HepG2 (cell line): ENCODE results near the gene SMIM41. TPM values are rescaled to one million over a fixed set of nuclear protein-coding genes. Genes with fewer than 3 reads are reported as not detected.
A peak's percentile ranks its signal among the peaks of the same experiment; 100 is the strongest.

Experiments used
- ATAC-seq: fragments of 200-7000 bp; cut with Tn5 transposase; 3 replicates; pipeline ENCODE4 v1.9.1; 2020; ENCODE audit warnings: mild to moderate bottlenecking, moderate library complexity
- BruUV-seq: library from RNA; stranded (reverse); fragments of 400-500 nt; replicated peaks from 2 replicates; lab custom pipeline; 2021; lab: Mats Ljungman, UMichigan
- CTCF ChIA-PET: fragments of 300-600 bp; formaldehyde crosslinking; extraction: SDS; loops from one replicate; lab custom pipeline; 2021; ENCODE audit warnings: low total read pairs, inconsistent platforms, low intra/inter-chr PET ratio; lab: Yijun Ruan, JAX
- POLR2A ChIA-PET: fragments of 350-600 bp; sonication (Branson Sonifier 250); formaldehyde crosslinking; loops from one replicate; lab custom pipeline; 2020; ENCODE audit warnings: antibody characterized with exemption, inconsistent platforms; lab: Yijun Ruan, JAX
- DNase-seq: peaks from one replicate; pipeline ENCODE4 v3.0.0-alpha.2; 2015; ENCODE audit warnings: low spot score
- FAIRE-seq: peaks from 3 replicates; lab custom pipeline; 2011; peaks lifted over from hg19 to GRCh38; lab: Jason Lieb, UNC
- H2AFZ ChIP-seq: one replicate; pipeline ENCODE4 v1.6.1; 2011; ENCODE audit warnings: low read length, inconsistent platforms
- H3K27ac ChIP-seq: fragments of 300-600 bp; 3 replicates; pipeline ENCODE4 v1.8.0; 2011; ENCODE audit warnings: mixed run types, mild to moderate bottlenecking, mixed read lengths, low read length, inconsistent platforms; ENCODE audit not compliant: insufficient read depth; ENCODE audit errors: extremely low read length
- H3K27me3 ChIP-seq, 2 experiments: fragments of 200-600 bp in 1 of 2; 2 replicates in 1 of 2; 3 replicates in 1 of 2; pipeline versions ENCODE4 v1.6.0 to v1.8.0; 2011; ENCODE audit warnings: low read length in 2 of 2, mild to moderate bottlenecking in 2 of 2, moderate library complexity in 2 of 2, inconsistent platforms in 1 of 2; ENCODE audit not compliant: insufficient read depth in 2 of 2, control insufficient read depth in 1 of 2
- H3K36me3 ChIP-seq, 2 experiments: fragments of 200-600 bp in 1 of 2; replicated peaks in 1 of 2; 2 replicates in 1 of 2; 3 replicates in 1 of 2; pipeline versions ENCODE4 v1.5.1 to v1.8.0; 2011; ENCODE audit warnings: low read length in 2 of 2, inconsistent platforms in 1 of 2; ENCODE audit not compliant: insufficient read depth in 2 of 2, control insufficient read depth in 1 of 2
- H3K4me1 ChIP-seq: 2 replicates; pipeline ENCODE4 v1.5.1; 2012; ENCODE audit warnings: low read length, inconsistent platforms; ENCODE audit not compliant: insufficient read depth
- H3K4me2 ChIP-seq: 2 replicates; pipeline ENCODE4 v1.6.0; 2011; ENCODE audit warnings: low read depth, low read length, inconsistent platforms
- H3K4me3 ChIP-seq, 3 experiments: fragments of 200-600 bp in 1 of 3; sonication (generic), shearing (Covaris generic) in 1 of 3; replicated peaks in 1 of 3; 2 replicates each; pipeline ENCODE4 v1.5.1; 2011 to 2016; ENCODE audit warnings: low read length in 3 of 3, inconsistent platforms in 2 of 3, low read depth in 2 of 3, mild to moderate bottlenecking in 2 of 3, control low read depth in 1 of 3, mixed read lengths in 1 of 3; ENCODE audit not compliant: insufficient read depth in 1 of 3
- H3K79me2 ChIP-seq: one replicate; pipeline ENCODE4 v1.6.1; 2011; ENCODE audit warnings: low read length, inconsistent platforms; ENCODE audit not compliant: insufficient read depth
- H3K9ac ChIP-seq: 2 replicates; pipeline ENCODE4 v1.6.0; 2011; ENCODE audit warnings: mild to moderate bottlenecking, low read depth, low read length, inconsistent platforms; ENCODE audit not compliant: insufficient read depth
- H3K9me3 ChIP-seq: 2 replicates; pipeline ENCODE4 v1.5.1; 2012; ENCODE audit warnings: mild to moderate bottlenecking, low read length
- H4K20me1 ChIP-seq: 2 replicates; pipeline ENCODE4 v1.6.0; 2011; ENCODE audit warnings: inconsistent platforms, mild to moderate bottlenecking, low read length, moderate library complexity; ENCODE audit not compliant: insufficient read depth
- AGO1 ChIP-seq: fragments of 200-400 bp; formaldehyde crosslinking; IDR thresholded peaks from 2 replicates; pipeline ENCODE4 v1.6.1; 2017; ENCODE audit warnings: mild to moderate bottlenecking, low read depth, low read length, moderate library complexity; ENCODE audit not compliant: poor library complexity, severe bottlenecking
- CC2D1A ChIP-seq: sonication (generic); formaldehyde crosslinking; IDR thresholded peaks from 2 replicates; pipeline ENCODE4 v1.8.1; 2023; ENCODE audit warnings: mild to moderate bottlenecking, missing genetic modification reagents
- POLR2A ChIP-seq, 2 experiments: IDR thresholded peaks; 2 replicates each; pipeline ENCODE4 v1.6.1; 2011; ENCODE audit warnings: low read depth in 2 of 2, low read length in 2 of 2, mild to moderate bottlenecking in 1 of 2, moderate library complexity in 1 of 2; ENCODE audit not compliant: insufficient read depth in 1 of 2
- ZBTB20 ChIP-seq: sonication (generic); formaldehyde crosslinking; IDR thresholded peaks from 2 replicates; pipeline ENCODE4 v1.8.1; 2023; ENCODE audit warnings: missing genetic modification reagents, low read depth, mild to moderate bottlenecking, borderline replicate concordance
- WGBS: methylation state at CpG from one replicate; pipeline ENCODE4 v1.1.6; 2017; ENCODE audit warnings: low lambda C conversion rate; 5-methylcytosine and 5-hydroxymethylcytosine counted together
- in situ Hi-C: cut with HindIII; loops from 2 replicates; pipeline ENCODE4 v1.10.0; 2017; ENCODE audit warnings: low pct_unique_long_range_greater_than_20kb; ENCODE audit not compliant: extremely low pct_ligation_motif_present
- intact Hi-C: fragments of 100-400 bp; cut with micrococcal nuclease; formaldehyde crosslinking; loops from one replicate; pipeline ENCODE4 v1.10.0; 2022; ENCODE audit not compliant: unreplicated experiment
- polyA plus RNA-seq, 8 experiments: library from polyadenylated mRNA; depleted of rRNA in 3 of 8; stranded (reverse) in 7 of 8; unstranded in 1 of 8; fragments of >200 nt; fragmentation: Illumina TruSeq in 4 of 8; extraction: Trizol in 4 of 8; gene quantifications; 2 replicates each; pipeline versions ENCODE4 v1.2.1 to v1.2.3, GENCODE V29; 2011 to 2016; ENCODE audit warnings: low read depth in 4 of 8, missing spikeins in 1 of 8, mixed read lengths in 1 of 8; ENCODE audit not compliant: insufficient read depth in 1 of 8
- total RNA-seq, 5 experiments: library from RNA; depleted of rRNA; stranded (reverse); fragments of >200 nt; fragmentation: Illumina TruSeq; extraction: Trizol; gene quantifications; 2 replicates each; pipeline ENCODE4 v1.2.3, GENCODE V29; 2016; ENCODE audit warnings: low read depth in 1 of 5
- TF ChIP-seq, protein P1 (sequence below): sonication (generic); formaldehyde crosslinking; IDR thresholded peaks from 2 replicates; pipeline ENCODE4 v1.8.1; 2023; ENCODE audit warnings: missing genetic modification reagents, inconsistent platforms, borderline replicate concordance

The SMIM41 gene
- total and polyA plus RNA-seq, 2 of the 13 experiments (the other 11 are each of a cell fraction or from before 2014, with no cell fraction given) = not detected

- Histone ChIP-seq H4K20me1 (peaks cover 7% of the 10 kb centered on the region; the same call in 1 of the 2 replicates), H3K9ac (peak overlapping the region; percentile 93), H2AFZ (no peak overlapping the region), H3K4me3 (peak overlapping the region; percentile 40 to 98 (median 68)), H3K9me3 (no peaks in the 10 kb centered on the region), H3K27ac (no peak overlapping the region), H3K79me2 (peaks cover 21% of the 10 kb centered on the region), H3K4me2 (peak overlapping the region; percentile 94), H3K27me3 (no peaks in the 10 kb centered on the region), H3K4me1 (peaks cover 37% of the 10 kb centered on the region), H3K36me3 (peaks cover 9 to 24% of the 10 kb centered on the region in 2 experiments)
- intact Hi-C loops (no loop called here), in situ Hi-C loops (no loop called here)
- 59% methylated on average over 6 of the region's 7 CpGs for WGBS
- no TSS peak for BruUV-seq
- DNase-seq = no peak
- ATAC-seq = no peak
- TF ChIP-seq, protein P1, sequence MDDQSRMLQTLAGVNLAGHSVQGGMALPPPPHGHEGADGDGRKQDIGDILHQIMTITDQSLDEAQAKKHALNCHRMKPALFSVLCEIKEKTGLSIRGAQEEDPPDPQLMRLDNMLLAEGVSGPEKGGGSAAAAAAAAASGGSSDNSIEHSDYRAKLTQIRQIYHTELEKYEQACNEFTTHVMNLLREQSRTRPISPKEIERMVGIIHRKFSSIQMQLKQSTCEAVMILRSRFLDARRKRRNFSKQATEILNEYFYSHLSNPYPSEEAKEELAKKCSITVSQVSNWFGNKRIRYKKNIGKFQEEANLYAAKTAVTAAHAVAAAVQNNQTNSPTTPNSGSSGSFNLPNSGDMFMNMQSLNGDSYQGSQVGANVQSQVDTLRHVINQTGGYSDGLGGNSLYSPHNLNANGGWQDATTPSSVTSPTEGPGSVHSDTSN (CRISPR knock-in tag) = no peak
- TF ChIP-seq AGO1 = peak; percentile 88
- TF ChIP-seq POLR2A (IDR thresholded peaks at IDR 0.05; ENCODE audit: insufficient read depth in 1 of 2, low read depth in 2 of 2, low read length in 2 of 2) = peak in 1 of 2 experiments; percentile 35; a peak in 1 of 4 replicates
- no peak for TF ChIP-seq CC2D1A
- no peak for TF ChIP-seq ZBTB20 (CRISPR knock-in tag)
- FAIRE-seq = no peak
- ChIA-PET POLR2A (interaction anchor here (1.7 to 3.2 kb wide), 4 partner anchors 9 to 18 kb away, joined by 6 to 58 read pairs (median 25); partner anchors contain the start of gene ATG101), CTCF (no interaction called here)
These were observed 26.9 kb upstream of the SMIM41 start for GRCh38 chr12:52052468-52053186.
